HepG2 (cell line): ENCODE measurements around the gene ACYP2. TPM values are rescaled to one million over a fixed set of nuclear protein-coding genes. Genes with fewer than 3 reads are reported as not detected.

ENCODE experiments used
- ASH2L ChIP-seq: fragments of 300-600, 200-600 bp; sonication (generic); IDR thresholded peaks from 2 replicates; pipeline ENCODE4 v1.7.0; 2017; ENCODE audit warnings: low read depth, mild to moderate bottlenecking, moderate library complexity, mixed read lengths, low read length; ENCODE audit not compliant: insufficient read length
- BCL6 ChIP-seq: IDR thresholded peaks from 2 replicates; pipeline ENCODE4 v1.6.1; 2016; ENCODE audit warnings: missing genetic modification reagents, missing compliant biosample characterization
- CREM ChIP-seq, 2 experiments: sonication (generic) in 1 of 2; formaldehyde crosslinking in 1 of 2; IDR thresholded peaks; 2 replicates each; pipeline versions ENCODE4 v1.4.0 to v1.6.1; 2016 to 2020; ENCODE audit warnings: antibody characterized with exemption in 1 of 2, mild to moderate bottlenecking in 1 of 2, missing genetic modification reagents in 1 of 2
- EP300 ChIP-seq, 3 experiments: sonication (generic) in 1 of 3; formaldehyde crosslinking in 1 of 3; IDR thresholded peaks; 2 replicates each; pipeline versions ENCODE4 v1.5.1 to v1.6.1; 2011 to 2020; ENCODE audit warnings: low read depth in 2 of 3, low read length in 2 of 3, borderline replicate concordance in 1 of 3, improper control_type of control experiment in 1 of 3, mild to moderate bottlenecking in 1 of 3, missing genetic modification reagents in 1 of 3, moderate library complexity in 1 of 3
- FOXK2 ChIP-seq: fragments of 450-650 bp; IDR thresholded peaks from 2 replicates; pipeline ENCODE4 v1.6.1; 2016
- HNF4G ChIP-seq, 2 experiments: sonication (generic) in 1 of 2; formaldehyde crosslinking in 1 of 2; IDR thresholded peaks; 2 replicates each; pipeline versions ENCODE4 v1.4.0 to v1.6.1; 2011 to 2020; ENCODE audit warnings: borderline replicate concordance in 2 of 2, low read depth in 2 of 2, mild to moderate bottlenecking in 2 of 2, low read length in 1 of 2, missing genetic modification reagents in 1 of 2, moderate library complexity in 1 of 2
- HOXA3 ChIP-seq: sonication (generic); formaldehyde crosslinking; IDR thresholded peaks from 2 replicates; pipeline ENCODE4 v1.5.0; 2020; ENCODE audit warnings: missing genetic modification reagents
- MED1 ChIP-seq: sonication (generic); formaldehyde crosslinking; IDR thresholded peaks from 2 replicates; pipeline ENCODE4 v1.4.0; 2020; ENCODE audit warnings: missing genetic modification reagents
- NCOA1 ChIP-seq: sonication (generic); formaldehyde crosslinking; IDR thresholded peaks from 2 replicates; pipeline ENCODE4 v1.9.0; 2021; ENCODE audit warnings: missing genetic modification reagents
- NCOA2 ChIP-seq: sonication (generic); formaldehyde crosslinking; IDR thresholded peaks from 2 replicates; pipeline ENCODE4 v1.8.0; 2022; ENCODE audit warnings: inconsistent platforms
- NR2F6 ChIP-seq, 2 experiments: IDR thresholded peaks; 2 replicates each; pipeline ENCODE4 v1.6.1; 2016; ENCODE audit warnings: antibody characterized with exemption in 1 of 2, mild to moderate bottlenecking in 1 of 2
- PAXIP1 ChIP-seq: sonication (generic); formaldehyde crosslinking; conservative IDR thresholded peaks from 2 replicates; pipeline ENCODE4 v1.4.0; 2020; ENCODE audit warnings: mild to moderate bottlenecking, missing genetic modification reagents, moderate library complexity
- SIX1 ChIP-seq: sonication (generic); formaldehyde crosslinking; IDR thresholded peaks from 2 replicates; pipeline ENCODE4 v1.4.0; 2020; ENCODE audit warnings: missing genetic modification reagents, borderline replicate concordance
- SOX5 ChIP-seq: IDR thresholded peaks from 2 replicates; pipeline ENCODE4 v1.6.1; 2016; ENCODE audit warnings: borderline replicate concordance
- TBX3 ChIP-seq: fragments of 450-650 bp; IDR thresholded peaks from 2 replicates; pipeline ENCODE4 v1.6.1; 2017; ENCODE audit warnings: antibody characterized with exemption, mild to moderate bottlenecking, inconsistent platforms, borderline replicate concordance
- TEF ChIP-seq: sonication (generic); formaldehyde crosslinking; IDR thresholded peaks from 2 replicates; pipeline ENCODE4 v1.5.0; 2020; ENCODE audit warnings: missing genetic modification reagents
- XBP1 ChIP-seq: sonication (generic); formaldehyde crosslinking; IDR thresholded peaks from 2 replicates; pipeline ENCODE4 v1.5.0; 2020; ENCODE audit warnings: missing genetic modification reagents
- YEATS2 ChIP-seq: sonication (generic); formaldehyde crosslinking; IDR thresholded peaks from 2 replicates; pipeline ENCODE4 v1.4.0; 2020; ENCODE audit warnings: missing genetic modification reagents, borderline replicate concordance
- ZBTB4 ChIP-seq: sonication (generic); formaldehyde crosslinking; IDR thresholded peaks from 2 replicates; pipeline ENCODE4 v1.4.0; 2020; ENCODE audit warnings: missing genetic modification reagents, mild to moderate bottlenecking, borderline replicate concordance
- ZNF766 ChIP-seq: sonication (generic); formaldehyde crosslinking; IDR thresholded peaks from 2 replicates; pipeline ENCODE4 v1.5.0; 2020; ENCODE audit warnings: missing genetic modification reagents, borderline replicate concordance
- polyA plus RNA-seq, 8 experiments: library from polyadenylated mRNA; depleted of rRNA in 3 of 8; stranded (reverse) in 7 of 8; unstranded in 1 of 8; fragments of >200 nt; fragmentation: Illumina TruSeq in 4 of 8; extraction: Trizol in 4 of 8; gene quantifications; 2 replicates each; pipeline versions ENCODE4 v1.2.1 to v1.2.3, GENCODE V29; 2011 to 2016; ENCODE audit warnings: low read depth in 4 of 8, missing spikeins in 1 of 8, mixed read lengths in 1 of 8; ENCODE audit not compliant: insufficient read depth in 1 of 8
- total RNA-seq, 5 experiments: library from RNA; depleted of rRNA; stranded (reverse); fragments of >200 nt; fragmentation: Illumina TruSeq; extraction: Trizol; gene quantifications; 2 replicates each; pipeline ENCODE4 v1.2.3, GENCODE V29; 2016; ENCODE audit warnings: low read depth in 1 of 5

Gene ACYP2
- total and polyA plus RNA-seq, 2 of the 13 experiments (the other 11 are each of a cell fraction or from before 2014, with no cell fraction given), result 12.3 to 12.7 TPM

GRCh38 chr2:54122171-54122935 lies 6.9 kb downstream of the ACYP2 start (continued):
- TF ChIP-seq PAXIP1 (CRISPR knock-in tag) (peak; percentile 85), FOXK2 (no peak), XBP1 (no peak), NR2F6 (IDR thresholded peaks at IDR 0.05) (0 out of 2 replicates have a peak, but pooled peaks have one; percentile 13), NR2F6 (CRISPR knock-in tag; IDR thresholded peaks at IDR 0.05) (peak; percentile 7; the same call in 1 of the 2 replicates), TEF (CRISPR knock-in tag) (0 out of 2 replicates have a peak, but pooled peaks have one; percentile 28), CREM (IDR thresholded peaks at IDR 0.05) (0 out of 2 replicates have a peak, but pooled peaks have one; percentile 53), CREM (CRISPR knock-in tag; IDR thresholded peaks at IDR 0.05) (no peak), MED1 (peak; percentile 45; the same call in 1 of the 2 replicates), HOXA3 (CRISPR knock-in tag) (0 out of 2 replicates have a peak, but pooled peaks have one; percentile 33), HNF4G (IDR thresholded peaks at IDR 0.05; ENCODE audit: borderline replicate concordance, low read depth, low read length) (peak; percentile 63; the same call in 1 of the 2 replicates), HNF4G (CRISPR knock-in tag; IDR thresholded peaks at IDR 0.05; ENCODE audit: borderline replicate concordance, low read depth) (no peak), ZBTB4 (CRISPR knock-in tag) (no peak), NCOA1 (CRISPR knock-in tag) (peak; percentile 46; the same call in 1 of the 2 replicates), EP300 (IDR thresholded peaks at IDR 0.05; ENCODE audit: low read depth in 2 of 2, low read length in 2 of 2) (peak in 1 of 2 experiments; percentile 79; a peak in 1 of 4 replicates), EP300 (CRISPR knock-in tag; IDR thresholded peaks at IDR 0.05; ENCODE audit: borderline replicate concordance) (no peak), YEATS2 (CRISPR knock-in tag) (no peak), SIX1 (CRISPR knock-in tag) (peak; percentile 49; the same call in 1 of the 2 replicates), BCL6 (CRISPR knock-in tag) (peak; percentile 24; the same call in 1 of the 2 replicates), ASH2L (peak; percentile 34), SOX5 (peak; percentile 31; the same call in 1 of the 2 replicates), NCOA2 (CRISPR knock-in tag) (peak; percentile 44; the same call in 1 of the 2 replicates), TBX3 (peak; percentile 86; the same call in 1 of the 2 replicates), ZNF766 (0 out of 2 replicates have a peak, but pooled peaks have one; percentile 53)
